HG03066 (cell line): ENCODE results near the gene COQ2.

ENCODE experiments used
- ATAC-seq: cut with Tn5 transposase; IDR thresholded peaks from one replicate; pipeline ENCODE4 v1.9.1; 2021; ENCODE audit warnings: low read depth; ENCODE audit not compliant: unreplicated experiment

Gene COQ2

GRCh38 chr4:83219344-83220331, 65.0 kb downstream of the COQ2 start:
- no peak for ATAC-seq

- ATAC-seq: peak; percentile 66
Observed at GRCh38 chr4:83217721-83218522, 66.7 kb downstream of the COQ2 start.

- ATAC-seq: no peak
Observed at GRCh38 chr4:83216959-83217683, 67.5 kb downstream of the COQ2 start.

- ATAC-seq: no peak
Observed at GRCh38 chr4:83214079-83214478, 70.5 kb downstream of the COQ2 start.
